HG02938 (cell line): ENCODE results near the gene PRR14.

ENCODE experiments used
- ATAC-seq: cut with Tn5 transposase; IDR thresholded peaks from one replicate; pipeline ENCODE4 v1.9.1; 2021; ENCODE audit warnings: mild to moderate bottlenecking, moderate library complexity; ENCODE audit not compliant: unreplicated experiment

PRR14 gene

DNA sequence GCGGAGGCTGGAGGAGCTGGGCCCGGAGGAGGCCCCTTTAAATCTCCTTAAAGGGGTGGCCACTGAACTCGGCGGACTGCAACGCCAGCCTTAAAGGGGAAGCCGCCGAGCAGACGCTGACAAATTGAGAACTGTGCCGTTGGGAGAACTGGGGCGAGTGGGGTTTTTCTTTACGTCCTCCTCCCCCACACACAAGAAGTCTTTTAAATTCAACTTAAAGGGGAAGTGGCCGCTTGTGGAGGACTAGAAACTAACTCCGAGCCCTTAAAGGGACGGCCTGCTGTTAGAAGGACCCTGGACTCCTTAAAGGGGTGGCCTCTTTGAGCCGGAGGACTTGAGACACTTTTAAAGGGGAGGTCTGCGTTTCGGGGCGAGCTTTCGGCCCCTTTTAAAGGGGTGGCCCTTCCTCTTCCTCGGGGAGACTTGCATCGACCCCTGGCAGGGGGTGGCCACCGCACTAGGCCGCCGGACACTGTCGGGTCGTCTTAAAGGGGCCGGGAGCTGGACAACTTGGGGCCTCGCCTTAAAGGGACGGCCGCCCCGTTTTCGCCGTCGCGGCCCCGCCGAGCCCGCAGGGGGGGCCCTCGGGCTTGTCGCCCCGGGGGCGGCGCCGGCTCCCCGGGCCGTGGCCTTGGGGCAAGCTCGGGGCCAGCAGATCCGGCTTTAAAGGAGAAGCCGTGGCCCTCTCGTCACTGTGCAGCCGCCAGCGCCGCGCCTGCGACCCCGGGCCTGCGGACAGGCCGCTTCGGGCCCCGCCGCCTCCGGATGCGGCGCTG is 8.2 kb downstream of the PRR14 start:
- peak; percentile 28 for ATAC-seq

DNA sequence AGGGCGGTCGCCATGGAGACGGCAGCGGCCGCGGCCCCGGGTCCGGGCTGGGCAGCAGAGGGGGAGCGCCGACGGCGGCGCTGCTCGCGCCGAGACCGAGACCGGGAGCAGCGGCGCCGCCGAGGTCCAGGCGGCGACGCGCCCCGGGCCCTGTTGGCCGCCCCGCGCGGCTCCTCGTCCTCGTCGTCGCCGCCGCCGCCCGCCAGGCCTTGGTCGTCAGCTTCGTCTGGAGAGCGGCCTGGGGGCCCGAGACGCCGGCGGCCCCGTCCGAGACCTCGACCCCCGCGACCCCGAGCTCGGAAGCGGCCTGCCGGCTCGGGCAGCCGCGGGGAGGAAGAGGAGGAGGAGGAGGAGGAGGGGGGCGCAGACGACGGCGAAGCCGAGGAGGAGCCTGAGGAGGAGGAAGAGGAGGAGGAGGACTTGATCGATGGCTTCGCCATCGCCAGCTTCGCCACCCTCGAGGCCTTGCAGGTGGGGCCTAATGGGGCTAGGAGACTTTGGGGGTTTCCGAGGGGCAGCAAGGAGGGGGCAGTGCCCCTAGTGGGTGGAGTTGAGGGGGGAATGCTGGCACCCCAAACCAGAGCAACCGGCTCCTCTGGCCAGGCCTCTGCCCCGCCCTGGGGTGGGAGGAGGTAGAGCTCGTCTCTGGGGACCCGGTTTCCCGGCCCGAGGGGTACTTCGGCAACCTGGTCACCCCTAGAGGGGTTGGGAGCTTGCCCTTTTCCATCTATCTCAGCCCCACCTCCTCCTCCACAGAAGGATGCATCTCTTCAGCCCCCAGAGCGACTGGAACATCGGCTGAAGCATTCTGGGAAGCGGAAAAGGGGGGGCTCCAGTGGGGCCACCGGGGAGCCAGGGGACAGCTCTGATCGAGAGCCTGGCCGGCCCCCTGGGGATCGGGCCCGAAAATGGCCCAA is 9.0 kb downstream of the PRR14 start:
- ATAC-seq: no peak

DNA sequence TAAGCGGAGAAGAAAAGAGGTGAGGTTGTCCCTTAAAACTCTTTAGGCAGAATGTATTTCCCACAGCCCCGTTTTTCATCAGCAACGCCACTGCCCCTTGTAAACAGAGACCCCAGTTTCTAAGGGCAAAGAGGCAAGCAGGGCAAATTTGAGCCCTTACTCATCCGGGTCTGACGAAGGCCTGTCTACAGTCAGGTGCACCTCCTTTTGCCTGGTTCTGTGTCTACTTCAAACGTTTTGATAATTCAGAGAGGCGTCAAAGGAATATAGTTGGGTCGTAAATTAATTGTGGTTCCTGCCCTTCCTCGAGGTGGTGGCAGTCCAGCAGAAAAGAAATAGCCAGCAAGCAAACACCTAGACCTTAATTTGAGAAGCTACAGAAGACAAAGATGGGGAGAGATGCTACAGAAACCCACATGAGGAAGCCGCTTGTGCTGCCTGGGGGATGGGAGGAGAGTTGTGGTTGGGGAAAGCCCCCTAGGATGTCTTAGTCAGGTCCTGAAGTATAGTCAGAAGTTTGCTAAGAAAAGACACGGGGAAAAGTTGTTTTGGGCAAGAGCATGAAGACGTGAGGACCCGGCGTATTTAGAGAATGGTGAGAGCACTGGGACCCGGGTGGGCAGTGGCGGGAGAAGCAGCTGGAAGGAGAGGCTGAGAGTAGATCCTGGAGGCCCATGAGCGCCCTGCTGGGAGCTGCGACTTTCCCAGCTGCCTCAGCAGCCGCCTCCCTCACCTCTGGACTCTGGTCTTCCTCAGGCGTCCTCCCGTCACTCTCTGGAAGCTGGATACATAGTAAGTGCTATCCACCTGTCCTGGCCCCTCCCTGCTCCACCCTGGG is 9.9 kb downstream of the PRR14 start:
- ATAC-seq: no peak

- ATAC-seq: no peak
Observed at GRCh38 chr16:30662449-30662848, 11.7 kb downstream of the PRR14 start.

GRCh38 chr16:30663038-30663437 is 12.3 kb downstream of the PRR14 start:
- no peak for ATAC-seq

DNA sequence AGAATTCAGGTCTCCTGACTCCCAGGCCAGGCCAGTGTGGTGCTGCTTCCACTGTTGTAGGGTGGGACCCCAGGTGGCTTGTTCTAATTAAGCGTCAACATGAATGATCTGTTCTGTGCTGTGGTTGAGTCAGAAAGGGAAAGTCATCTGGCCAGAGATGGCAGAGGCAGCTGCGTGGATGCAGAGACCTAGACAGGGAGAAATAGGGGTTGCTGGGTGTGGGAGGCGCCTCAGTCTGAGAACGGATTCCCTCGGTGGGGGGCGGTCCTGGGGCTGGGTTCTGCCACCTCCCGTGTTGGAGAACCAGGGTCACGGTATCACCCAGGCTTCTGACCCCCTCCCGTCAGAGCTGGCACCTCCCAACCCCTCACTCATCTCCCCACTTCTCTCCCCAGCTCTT is 13.1 kb downstream of the PRR14 start:
- no peak for ATAC-seq

DNA sequence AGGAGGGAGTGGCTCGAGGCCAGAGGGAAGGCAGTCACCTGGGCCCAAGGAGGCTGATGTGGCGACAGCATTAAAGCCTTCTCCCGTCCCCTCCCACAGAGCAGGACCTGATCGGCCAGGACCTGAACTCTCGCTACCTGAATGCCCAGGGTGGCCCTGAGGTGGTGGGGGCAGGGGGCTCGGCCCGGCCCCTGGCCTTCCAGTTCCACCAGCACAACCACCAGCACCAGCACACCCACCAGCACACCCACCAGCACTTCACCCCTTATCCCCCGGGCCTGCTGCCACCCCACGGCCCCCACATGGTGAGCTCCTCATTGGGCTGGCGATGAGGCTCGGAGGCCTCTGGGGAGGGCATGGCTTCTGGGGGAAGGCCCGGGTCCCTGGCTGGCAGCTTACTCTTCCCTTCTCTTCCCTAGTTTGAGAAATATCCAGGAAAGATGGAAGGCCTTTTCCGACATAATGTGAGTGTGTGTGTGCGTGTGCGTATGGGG is 13.9 kb downstream of the PRR14 start:
- ATAC-seq: no peak

- ATAC-seq: no peak
Observed at GRCh38 chr16:30665155-30665829, 14.5 kb downstream of the PRR14 start.

DNA sequence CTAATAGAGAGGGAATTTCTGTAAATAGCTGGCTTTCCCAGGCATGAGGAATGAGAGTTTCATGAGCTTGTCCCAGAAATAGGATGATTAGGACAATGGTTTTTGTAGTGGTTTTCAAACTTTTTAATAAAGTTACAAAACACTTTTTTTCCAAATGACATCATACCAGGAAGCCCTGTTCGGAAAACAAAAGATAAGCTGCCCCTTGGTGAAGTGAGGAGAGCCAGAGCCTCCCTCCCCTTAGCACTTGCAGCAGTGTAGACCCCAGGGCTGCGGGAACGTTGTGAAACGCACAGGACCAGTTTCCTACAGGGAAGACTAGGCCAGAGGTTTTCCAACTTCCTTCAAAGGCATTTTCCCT is 15.1 kb downstream of the PRR14 start:
- no peak for ATAC-seq

DNA sequence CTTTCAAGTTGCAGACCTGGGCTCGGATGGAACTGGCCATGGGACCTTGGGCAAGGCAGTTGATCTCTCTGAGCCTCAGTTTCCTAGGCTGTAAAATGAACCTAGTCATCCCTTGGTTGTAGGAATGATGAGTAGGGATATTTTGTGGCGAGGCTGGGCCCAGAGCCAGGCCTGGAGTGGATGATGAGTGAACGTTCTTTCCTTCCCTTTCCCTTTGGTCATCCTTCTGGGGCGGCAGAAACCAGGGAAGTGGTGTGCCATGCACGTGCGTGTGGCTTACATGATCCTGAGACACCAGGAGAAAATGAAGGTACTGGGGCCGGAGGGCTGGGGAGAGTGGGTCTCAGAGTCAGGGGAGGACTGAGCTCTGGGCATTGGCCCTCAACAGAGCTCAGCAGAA is 15.9 kb downstream of the PRR14 start:
- ATAC-seq: no peak

GRCh38 chr16:30667361-30667905 is 16.7 kb downstream of the PRR14 start:
- ATAC-seq: no peak

- ATAC-seq: no peak
Observed at GRCh38 chr16:30668393-30668792, 17.6 kb downstream of the PRR14 start.

- no peak for ATAC-seq
Observed at GRCh38 chr16:30669026-30669902, 18.5 kb downstream of the PRR14 start.

DNA sequence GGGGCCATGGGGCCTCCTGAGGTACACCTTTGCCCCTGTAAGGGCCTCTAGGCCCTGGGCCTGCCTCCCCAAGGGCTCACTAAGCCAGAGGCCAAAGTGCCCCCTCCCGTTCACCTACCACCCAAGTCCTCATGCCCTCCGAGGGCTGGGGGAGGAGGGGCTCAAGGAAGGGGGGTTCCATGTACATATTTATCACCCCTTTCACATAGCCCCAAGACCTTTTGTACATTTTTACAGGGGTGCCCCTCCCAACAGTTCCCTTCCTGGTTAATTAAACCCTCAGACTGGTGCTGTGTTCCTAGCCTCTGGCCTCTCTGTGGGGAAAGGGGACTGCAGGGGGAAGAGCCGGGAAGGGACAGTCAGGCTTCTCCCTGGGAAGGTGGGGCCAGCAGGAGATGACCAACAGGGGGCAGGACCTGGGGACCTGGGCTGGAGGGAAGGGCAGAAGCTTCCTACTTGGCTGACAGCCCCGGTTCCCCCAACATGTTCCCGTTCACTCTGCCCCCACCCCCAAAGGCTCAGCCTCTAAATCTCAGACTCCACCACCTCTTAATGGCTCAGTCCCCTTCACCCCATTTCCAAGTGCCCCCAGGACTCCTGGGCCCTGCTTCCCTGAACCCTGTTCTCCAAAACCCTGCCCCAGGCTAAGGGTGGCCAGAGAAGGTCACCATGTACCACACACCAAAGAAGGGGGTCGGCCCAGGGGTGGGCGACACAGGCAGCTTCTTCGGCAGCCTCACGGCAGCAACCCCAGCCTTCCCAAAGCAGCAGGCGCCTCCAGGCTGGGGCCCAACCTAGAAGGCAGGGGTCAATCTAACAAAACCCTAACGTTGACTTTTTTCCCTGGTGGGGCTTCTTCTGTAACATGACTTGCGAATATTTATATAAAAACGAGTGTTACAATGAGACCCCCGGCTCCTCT is 19.4 kb downstream of the PRR14 start:
- ATAC-seq: no peak

GRCh38 chr16:30675143-30675542 is 24.4 kb downstream of the PRR14 start:
- no peak for ATAC-seq

DNA sequence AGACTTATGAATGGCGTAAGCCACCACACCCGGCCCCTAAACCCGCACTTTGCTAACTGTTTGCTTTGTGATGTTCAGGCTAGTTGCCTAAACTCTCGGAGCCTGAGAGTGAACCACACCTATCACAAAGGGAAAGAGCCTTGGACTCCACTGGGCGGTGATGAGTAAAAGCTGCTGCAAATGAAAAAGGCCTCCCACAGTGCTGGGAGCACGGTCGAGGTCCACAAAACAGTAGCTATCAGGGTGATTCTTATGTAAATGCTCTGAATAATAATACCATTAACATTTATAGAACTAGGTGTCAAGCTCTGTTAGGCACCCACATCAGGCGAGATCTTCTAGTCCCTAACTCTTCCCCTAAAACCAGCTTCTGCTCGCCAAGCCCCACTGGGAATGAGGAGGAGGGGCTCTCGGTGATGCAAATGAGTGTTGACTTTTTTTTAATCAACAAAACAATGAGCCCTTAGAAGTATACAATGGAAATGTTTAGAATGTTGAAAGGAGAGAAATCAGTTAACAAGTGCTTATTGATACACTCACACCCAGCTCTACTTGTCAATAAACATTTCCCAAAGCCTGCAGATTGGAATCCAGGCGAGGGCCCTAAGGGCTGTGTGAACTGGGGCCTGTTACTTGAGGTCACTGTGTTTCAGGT is 27.3 kb downstream of the PRR14 start:
- no peak for ATAC-seq

DNA sequence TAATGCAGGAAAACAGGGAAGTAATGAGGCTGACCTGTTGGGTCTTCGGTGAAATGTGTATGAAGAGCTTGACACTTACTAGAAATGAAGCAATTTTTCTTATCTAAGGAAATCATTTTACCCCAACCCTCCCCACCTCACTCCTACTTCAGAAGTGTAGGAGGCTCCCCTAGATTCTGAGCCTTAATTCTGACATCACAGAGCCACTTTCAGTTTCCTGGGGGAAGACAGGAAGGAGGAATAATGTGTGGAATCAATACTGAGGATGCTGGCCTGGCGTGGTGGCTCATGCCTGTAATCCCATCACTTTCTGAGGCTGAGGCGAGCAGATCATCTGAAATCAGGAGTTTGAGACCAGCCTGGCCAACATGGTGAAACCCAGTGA is 27.8 kb downstream of the PRR14 start:
- no peak for ATAC-seq

DNA sequence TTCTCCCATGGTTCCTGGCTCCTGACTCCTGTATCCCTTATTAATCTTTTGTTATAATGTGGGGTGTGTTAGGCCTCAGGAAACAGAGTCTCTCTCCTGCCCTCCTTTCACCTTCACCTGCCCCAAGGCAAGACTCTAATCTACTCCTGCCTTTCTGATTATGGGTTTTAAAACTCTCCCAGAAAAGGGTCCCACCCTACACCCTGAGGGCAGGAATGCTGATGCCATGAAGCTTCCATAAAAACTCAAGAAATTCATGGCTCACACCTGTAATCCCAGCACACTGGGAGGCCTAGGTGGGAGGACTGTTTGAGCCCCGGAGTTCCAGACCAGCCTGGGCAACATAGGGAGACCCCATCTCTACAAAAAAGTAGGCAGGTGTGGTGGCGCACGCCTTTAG is 29.6 kb downstream of the PRR14 start:
- no peak for ATAC-seq
